Measurements from ENCODE around the gene FDX1.

- no peak for TF ChIP-seq EZH2phosphoT487 (IDR thresholded peaks at IDR 0.05)
- TF ChIP-seq, protein P1, sequence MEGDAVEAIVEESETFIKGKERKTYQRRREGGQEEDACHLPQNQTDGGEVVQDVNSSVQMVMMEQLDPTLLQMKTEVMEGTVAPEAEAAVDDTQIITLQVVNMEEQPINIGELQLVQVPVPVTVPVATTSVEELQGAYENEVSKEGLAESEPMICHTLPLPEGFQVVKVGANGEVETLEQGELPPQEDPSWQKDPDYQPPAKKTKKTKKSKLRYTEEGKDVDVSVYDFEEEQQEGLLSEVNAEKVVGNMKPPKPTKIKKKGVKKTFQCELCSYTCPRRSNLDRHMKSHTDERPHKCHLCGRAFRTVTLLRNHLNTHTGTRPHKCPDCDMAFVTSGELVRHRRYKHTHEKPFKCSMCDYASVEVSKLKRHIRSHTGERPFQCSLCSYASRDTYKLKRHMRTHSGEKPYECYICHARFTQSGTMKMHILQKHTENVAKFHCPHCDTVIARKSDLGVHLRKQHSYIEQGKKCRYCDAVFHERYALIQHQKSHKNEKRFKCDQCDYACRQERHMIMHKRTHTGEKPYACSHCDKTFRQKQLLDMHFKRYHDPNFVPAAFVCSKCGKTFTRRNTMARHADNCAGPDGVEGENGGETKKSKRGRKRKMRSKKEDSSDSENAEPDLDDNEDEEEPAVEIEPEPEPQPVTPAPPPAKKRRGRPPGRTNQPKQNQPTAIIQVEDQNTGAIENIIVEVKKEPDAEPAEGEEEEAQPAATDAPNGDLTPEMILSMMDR (IDR thresholded peaks at IDR 0.05), result no peak
Observed at GRCh38 chr11:110469127-110469526, 39.4 kb downstream of the FDX1 start.
